Activated CD8-positive, alpha-beta memory T cell treated with anti-CD3 and anti-CD28 coated beads, Interleukin-2, amount 50 U/mL, for 1 hour (primary cell): ENCODE results near the gene QARS1.

Experiments
- DNase-seq: peaks from one replicate; pipeline ENCODE4 v3.0.0-alpha.2; 2020; ENCODE audit errors: extremely low read depth

QARS1 gene

GRCh38 chr3:49053543-49053942 is 51.0 kb downstream of the QARS1 start:
- DNase-seq, result no peak
